Bone marrow (tissue), 2 donors: ENCODE data around the gene NPW.

Experiments used
- DNase-seq, 2 donors: peaks; one replicate each; lab custom pipeline; 2025; lab: John Stamatoyannopoulos, UW

NPW gene

GRCh38 chr16:2019518-2019920 lies at the start of gene NPW:
Gene NPW, plus strand, starts transcription at chr16:2019785.
- no peak for DNase-seq

- DNase-seq, result peak; percentile 91 to 93
Measured at GRCh38 chr16:1971796-1972489, 47.6 kb upstream of the NPW start, which contains the start of gene TBL3. Gene TBL3, plus strand, starts transcription at chr16:1972053. Its CDS starts 112 bp downstream, at chr16:1972165.

GRCh38 chr16:1972490-1972877 lies 47.1 kb upstream of the NPW start:
- DNase-seq, result no peak

GRCh38 chr16:1973461-1974156 lies 46.0 kb upstream of the NPW start:
- DNase-seq, result no peak

GRCh38 chr16:1974157-1975070 lies 45.2 kb upstream of the NPW start:
- DNase-seq, result no peak

GRCh38 chr16:1975432-1976215 lies 44.0 kb upstream of the NPW start:
- no peak for DNase-seq

GRCh38 chr16:1976216-1976520 lies 43.4 kb upstream of the NPW start:
- no peak for DNase-seq

GRCh38 chr16:1976951-1977874 lies 42.4 kb upstream of the NPW start:
- DNase-seq, result no peak

GRCh38 chr16:1977875-1978268 lies 41.7 kb upstream of the NPW start:
- DNase-seq, result no peak

- DNase-seq, result no peak
Measured at GRCh38 chr16:1978476-1979120, 41.0 kb upstream of the NPW start.

GRCh38 chr16:1979271-1980029 lies 40.1 kb upstream of the NPW start:
- DNase-seq, result no peak

- DNase-seq, result no peak
Measured at GRCh38 chr16:1980030-1980769, 39.4 kb upstream of the NPW start.

GRCh38 chr16:1980770-1981087 lies 38.9 kb upstream of the NPW start:
- no peak for DNase-seq

GRCh38 chr16:1981398-1981836 lies 38.2 kb upstream of the NPW start, which contains the start of gene NOXO1:
Gene NOXO1, minus strand, starts transcription at chr16:1981469. Its CDS starts 290 bp downstream, at chr16:1981179.
- no peak for DNase-seq

GRCh38 chr16:1982013-1982433 lies 37.6 kb upstream of the NPW start:
- DNase-seq, result no peak

GRCh38 chr16:1982991-1983543 lies 36.5 kb upstream of the NPW start:
- no peak for DNase-seq

- peak; percentile 50 to 74 for DNase-seq
Measured at GRCh38 chr16:1983544-1984346, 35.8 kb upstream of the NPW start, which contains the start of gene GFER. Gene GFER, plus strand, starts transcription at chr16:1984193. Its CDS starts 26 bp downstream, at chr16:1984219.
